ENCODE data around the gene TPSD1.
"Not testable (repeated sequence)": the region's sequence is repeated elsewhere in the genome, so short reads cannot be mapped to it uniquely, and the experiment has no call there.

The TPSD1 gene

GRCh38 chr16:1293921-1294656 lies 38.2 kb downstream of the TPSD1 start:
- H3K27ac ChIP-seq (ENCODE audit: low read length): no peak overlapping the region
- H3K9ac ChIP-seq (ENCODE audit: low read depth, low read length): no peak overlapping the region

GRCh38 chr16:1295465-1295864 lies 39.6 kb downstream of the TPSD1 start:
- H3K4me3 ChIP-seq (ENCODE audit: low read depth in 1 of 2, low read length in 2 of 2): no peak overlapping the region
- H3K27ac ChIP-seq (ENCODE audit: low read length): no peak overlapping the region
- H2AFZ ChIP-seq (ENCODE audit: low read depth, low read length): no peak overlapping the region
- no peaks in the 10 kb centered on the region for H3K9me3 ChIP-seq (ENCODE audit: insufficient read depth, low read length, severe bottlenecking)
- no peaks in the 10 kb centered on the region for H3K27me3 ChIP-seq (ENCODE audit: insufficient read depth, low read length, poor library complexity)
- no peak overlapping the region for H3K4me2 ChIP-seq (ENCODE audit: insufficient read depth, low read length)
- TF ChIP-seq CTCF (IDR thresholded peaks at IDR 0.05; ENCODE audit: borderline replicate concordance, extremely low read depth, low read length, poor library complexity, severe bottlenecking): no peak
- TF ChIP-seq EZH2 (IDR thresholded peaks at IDR 0.05; ENCODE audit: borderline replicate concordance, low read depth, low read length, severe bottlenecking): no peak
- H3K36me3 ChIP-seq (ENCODE audit: insufficient read depth, low read length): no peaks in the 10 kb centered on the region
- peaks cover under 1% of the 10 kb centered on the region; the same call in 1 of the 2 replicates for H3K4me1 ChIP-seq (ENCODE audit: insufficient read depth, low read length)
- DNase-seq (no peak), ATAC-seq (ENCODE audit: insufficient read depth, low read depth) (no peak)
- H3K79me2 ChIP-seq (ENCODE audit: insufficient read depth, low read length): no peaks in the 10 kb centered on the region
- H3K9ac ChIP-seq (ENCODE audit: low read depth, low read length): no peak overlapping the region
- H4K20me1 ChIP-seq (ENCODE audit: insufficient read depth, low read length): 0 out of 2 replicates have a peak, but pooled peaks cover 2% of the 10 kb centered on the region

More at GRCh38 chr16:1293921-1294656, 38.2 kb downstream of the TPSD1 start:
- no peak overlapping the region for H3K4me2 ChIP-seq (ENCODE audit: insufficient read depth, low read length)
- H3K27me3 ChIP-seq (ENCODE audit: insufficient read depth, low read length, poor library complexity): no peaks in the 10 kb centered on the region
- no peaks in the 10 kb centered on the region for H3K9me3 ChIP-seq (ENCODE audit: insufficient read depth, low read length, severe bottlenecking)
- H3K36me3 ChIP-seq (ENCODE audit: insufficient read depth, low read length): no peaks in the 10 kb centered on the region
- DNase-seq: no peak
- H3K4me3 ChIP-seq (ENCODE audit: low read depth in 1 of 2, low read length in 2 of 2): no peak overlapping the region
- no peaks in the 10 kb centered on the region for H3K4me1 ChIP-seq (ENCODE audit: insufficient read depth, low read length)
- TF ChIP-seq EZH2 (IDR thresholded peaks at IDR 0.05; ENCODE audit: borderline replicate concordance, low read depth, low read length, severe bottlenecking): no peak
- no peak for TF ChIP-seq CTCF (IDR thresholded peaks at IDR 0.05; ENCODE audit: borderline replicate concordance, extremely low read depth, low read length, poor library complexity, severe bottlenecking)
- H4K20me1 ChIP-seq (ENCODE audit: insufficient read depth, low read length): 0 out of 2 replicates have a peak, but pooled peaks cover 2% of the 10 kb centered on the region
- no peak for ATAC-seq (ENCODE audit: insufficient read depth, low read depth)
- no peak overlapping the region for H2AFZ ChIP-seq (ENCODE audit: low read depth, low read length)
- no peaks in the 10 kb centered on the region for H3K79me2 ChIP-seq (ENCODE audit: insufficient read depth, low read length)

GRCh38 chr16:1296688-1297017 lies 40.8 kb downstream of the TPSD1 start:
- not testable (repeated sequence) for H3K9ac ChIP-seq (ENCODE audit: low read depth, low read length); ATAC-seq (ENCODE audit: insufficient read depth, low read depth); H3K36me3 ChIP-seq (ENCODE audit: insufficient read depth, low read length); H3K4me1 ChIP-seq (ENCODE audit: insufficient read depth, low read length); H3K4me3 ChIP-seq (ENCODE audit: low read depth in 1 of 2, low read length in 2 of 2); H3K27ac ChIP-seq (ENCODE audit: low read length); H3K4me2 ChIP-seq (ENCODE audit: insufficient read depth, low read length); H3K9me3 ChIP-seq (ENCODE audit: insufficient read depth, low read length, severe bottlenecking); DNase-seq; H4K20me1 ChIP-seq (ENCODE audit: insufficient read depth, low read length); H3K79me2 ChIP-seq (ENCODE audit: insufficient read depth, low read length); H3K27me3 ChIP-seq (ENCODE audit: insufficient read depth, low read length, poor library complexity); H2AFZ ChIP-seq (ENCODE audit: low read depth, low read length)

GRCh38 chr16:1297018-1297696 lies 41.3 kb downstream of the TPSD1 start:
- Histone ChIP-seq H3K4me2 (ENCODE audit: insufficient read depth, low read length) (no peak overlapping the region), H3K9me3 (ENCODE audit: insufficient read depth, low read length, severe bottlenecking) (no peaks in the 10 kb centered on the region), H3K9ac (ENCODE audit: low read depth, low read length) (no peak overlapping the region), H3K27ac (ENCODE audit: low read length) (no peak overlapping the region), H3K36me3 (ENCODE audit: insufficient read depth, low read length) (no peaks in the 10 kb centered on the region), H3K79me2 (ENCODE audit: insufficient read depth, low read length) (no peaks in the 10 kb centered on the region), H3K4me1 (ENCODE audit: insufficient read depth, low read length) (peaks cover 10% of the 10 kb centered on the region), H3K4me3 (ENCODE audit: low read depth in 1 of 2, low read length in 2 of 2) (no peak overlapping the region), H4K20me1 (ENCODE audit: insufficient read depth, low read length) (0 out of 2 replicates have a peak, but pooled peaks cover 2% of the 10 kb centered on the region), H3K27me3 (ENCODE audit: insufficient read depth, low read length, poor library complexity) (no peaks in the 10 kb centered on the region), H2AFZ (ENCODE audit: low read depth, low read length) (no peak overlapping the region)
- DNase-seq (no peak), ATAC-seq (ENCODE audit: insufficient read depth, low read depth) (no peak)
- no peak for TF ChIP-seq EZH2 (IDR thresholded peaks at IDR 0.05; ENCODE audit: borderline replicate concordance, low read depth, low read length, severe bottlenecking)
- TF ChIP-seq CTCF (IDR thresholded peaks at IDR 0.05; ENCODE audit: borderline replicate concordance, extremely low read depth, low read length, poor library complexity, severe bottlenecking): no peak
